Measurements from ENCODE around the gene SCN9A. TPM values are rescaled to one million over a fixed set of nuclear protein-coding genes. Genes with fewer than 3 reads are reported as not detected.

SCN9A gene
- total and polyA plus RNA-seq, 2 donors (not counting 1 experiment from before 2014, with no cell fraction given) = not detected

GRCh38 chr2:166256896-166257295 lies 118.8 kb downstream of the SCN9A start:
- WGBS (ENCODE audit: insufficient coverage) = no CpG with 5 or more reads among the region's 1 CpG
- Histone ChIP-seq H3K9me3 (ENCODE audit: control extremely low read depth in 1 of 3, control insufficient read depth in 2 of 3, insufficient read depth in 1 of 3, low read length in 2 of 3) (no peaks in the 10 kb centered on the region), H3K27ac (ENCODE audit: low read length in 2 of 2) (no peak overlapping the region), H3K4me1 (ENCODE audit: control insufficient read depth in 2 of 2, insufficient read depth in 2 of 2, low read length in 2 of 2) (no peaks in the 10 kb centered on the region), H3K27me3 (replicated peaks in 1 of 4; ENCODE audit: control extremely low read depth in 1 of 4, control insufficient read depth in 3 of 4, insufficient read depth in 4 of 4, low read length in 3 of 4) (no peaks in the 10 kb centered on the region), H3K36me3 (replicated peaks in 1 of 2; ENCODE audit: control extremely low read depth in 1 of 2, control insufficient read depth in 1 of 2, extremely low read depth in 1 of 2, insufficient read depth in 2 of 2, low read length in 1 of 2) (no peaks in the 10 kb centered on the region), H3K4me3 (ENCODE audit: control extremely low read depth in 1 of 5, extremely low read depth in 1 of 5, insufficient read depth in 1 of 5, low read depth in 2 of 5, low read length in 4 of 5) (no peak overlapping the region), H4K20me1 (ENCODE audit: control insufficient read depth, insufficient read depth, low read length, poor library complexity, severe bottlenecking) (no peaks in the 10 kb centered on the region), H3K79me2 (ENCODE audit: control insufficient read depth, insufficient read depth, low read length) (no peaks in the 10 kb centered on the region), H3K9ac (ENCODE audit: low read length) (no peak overlapping the region), H3K4me2 (replicated peaks; ENCODE audit: low read depth, low read length, poor library complexity, severe bottlenecking) (no peak overlapping the region), H2AFZ (ENCODE audit: insufficient read depth, low read depth, low read length, poor library complexity, severe bottlenecking) (no peak overlapping the region)
- Mint-ChIP-seq H3K4me1 (no peaks in the 10 kb centered on the region), H3K4me3 (no peak overlapping the region), H3K27ac (no peak overlapping the region), H3K9me3 (ENCODE audit: insufficient read depth) (no peaks in the 10 kb centered on the region), H3K27me3 (no peaks in the 10 kb centered on the region)
- CTCF ChIA-PET = no interaction called here
- no peak for TF ChIP-seq EZH2 (IDR thresholded peaks at IDR 0.05; ENCODE audit: borderline replicate concordance, insufficient read depth, low read depth, low read length, poor library complexity, severe bottlenecking)
- no peak for TF ChIP-seq CTCF (IDR thresholded peaks at IDR 0.05)
- no peak for ATAC-seq (ENCODE audit: low read depth)
- POLR2A ChIA-PET = no interaction called here
- intact Hi-C loops (cut with micrococcal nuclease) = no loop called here
- no peak for DNase-seq

- Histone ChIP-seq H3K9ac (ENCODE audit: low read length) (no peak overlapping the region), H3K9me3 (ENCODE audit: control extremely low read depth in 1 of 3, control insufficient read depth in 2 of 3, insufficient read depth in 1 of 3, low read length in 2 of 3) (no peaks in the 10 kb centered on the region), H2AFZ (ENCODE audit: insufficient read depth, low read depth, low read length, poor library complexity, severe bottlenecking) (no peak overlapping the region), H4K20me1 (ENCODE audit: control insufficient read depth, insufficient read depth, low read length, poor library complexity, severe bottlenecking) (no peaks in the 10 kb centered on the region), H3K4me2 (replicated peaks; ENCODE audit: low read depth, low read length, poor library complexity, severe bottlenecking) (no peak overlapping the region), H3K27me3 (replicated peaks in 1 of 4; ENCODE audit: control extremely low read depth in 1 of 4, control insufficient read depth in 3 of 4, insufficient read depth in 4 of 4, low read length in 3 of 4) (no peaks in the 10 kb centered on the region), H3K79me2 (ENCODE audit: control insufficient read depth, insufficient read depth, low read length) (no peaks in the 10 kb centered on the region), H3K4me3 (ENCODE audit: control extremely low read depth in 1 of 5, extremely low read depth in 1 of 5, insufficient read depth in 1 of 5, low read depth in 2 of 5, low read length in 4 of 5) (no peak overlapping the region), H3K27ac (ENCODE audit: low read length in 2 of 2) (no peak overlapping the region), H3K4me1 (ENCODE audit: control insufficient read depth in 2 of 2, insufficient read depth in 2 of 2, low read length in 2 of 2) (no peaks in the 10 kb centered on the region), H3K36me3 (replicated peaks in 1 of 2; ENCODE audit: control extremely low read depth in 1 of 2, control insufficient read depth in 1 of 2, extremely low read depth in 1 of 2, insufficient read depth in 2 of 2, low read length in 1 of 2) (no peaks in the 10 kb centered on the region)
- no peaks in the 10 kb centered on the region for H3K4me1 Mint-ChIP-seq
- no peak overlapping the region for H3K4me3 Mint-ChIP-seq
- POLR2A ChIA-PET = no interaction called here
- CTCF ChIA-PET = no interaction called here
- no peak for TF ChIP-seq CTCF (IDR thresholded peaks at IDR 0.05)
- no peak for TF ChIP-seq EZH2 (IDR thresholded peaks at IDR 0.05; ENCODE audit: borderline replicate concordance, insufficient read depth, low read depth, low read length, poor library complexity, severe bottlenecking)
- ATAC-seq (ENCODE audit: low read depth) (no peak), DNase-seq (no peak)
- WGBS (ENCODE audit: insufficient coverage) = 67% methylated on average over 1 of the region's 1 CpG
- H3K27me3 Mint-ChIP-seq = no peaks in the 10 kb centered on the region
- no peak overlapping the region for H3K27ac Mint-ChIP-seq
- no peaks in the 10 kb centered on the region for H3K9me3 Mint-ChIP-seq (ENCODE audit: insufficient read depth)
- intact Hi-C loops (cut with micrococcal nuclease) = no loop called here
These were observed 126.4 kb downstream of the SCN9A start for GRCh38 chr2:166249318-166249717.
